HG02678 (cell line): ENCODE data around the gene MAPRE3.

Experiments
- ATAC-seq: cut with Tn5 transposase; IDR thresholded peaks from one replicate; pipeline ENCODE4 v1.9.1; 2021; ENCODE audit warnings: mild to moderate bottlenecking, moderate library complexity; ENCODE audit not compliant: unreplicated experiment

The MAPRE3 gene

DNA sequence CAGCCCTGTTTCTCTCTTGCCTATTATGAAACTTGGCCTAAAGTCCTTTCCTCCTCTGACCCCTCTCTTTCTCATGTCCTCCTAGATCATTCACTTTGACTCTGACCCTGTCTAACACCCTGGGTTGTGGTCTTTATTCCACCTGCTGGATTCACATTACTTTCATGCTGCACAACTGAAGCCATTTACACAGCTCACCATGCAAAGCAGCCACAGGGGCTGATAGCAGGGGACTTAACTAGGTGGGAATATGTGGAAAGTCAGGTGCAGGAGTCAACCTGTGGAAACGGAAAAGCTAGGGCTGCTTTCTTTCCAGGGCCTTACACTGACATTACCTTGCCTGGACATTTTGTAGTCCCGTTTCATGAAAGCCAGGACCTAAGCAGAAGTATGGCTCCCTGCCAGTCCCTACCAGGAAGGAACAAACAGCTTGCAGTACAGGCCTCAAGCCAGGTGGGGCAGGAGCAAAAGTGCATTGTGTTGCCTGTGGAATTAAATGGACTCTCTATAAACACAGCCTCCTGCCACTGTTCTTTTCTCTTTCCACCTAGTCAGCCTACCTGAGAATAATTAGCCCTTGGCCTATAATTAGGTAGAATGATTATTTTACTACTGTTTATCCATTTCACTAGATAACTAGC, 11.8 kb downstream of the MAPRE3 start:
- ATAC-seq: no peak

DNA sequence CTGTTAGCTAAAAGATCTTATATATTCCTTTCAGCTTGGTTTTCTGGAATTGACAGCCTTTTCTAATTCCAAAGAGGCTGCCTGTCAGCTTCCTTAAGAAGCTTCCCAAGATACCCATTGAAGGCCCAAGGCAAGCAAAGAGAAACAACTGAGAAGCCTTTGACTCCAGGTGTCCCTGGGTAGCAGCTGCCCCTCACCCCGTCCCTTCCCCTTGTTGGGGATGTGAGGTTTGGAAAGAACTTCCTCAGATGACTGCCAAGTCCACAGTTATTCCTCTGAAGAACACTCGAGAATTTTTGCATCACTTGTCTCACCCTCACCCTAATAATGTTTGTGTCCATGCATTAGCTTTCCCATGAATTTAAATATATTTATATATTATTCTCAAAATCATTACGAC, 13.3 kb downstream of the MAPRE3 start:
- no peak for ATAC-seq

DNA sequence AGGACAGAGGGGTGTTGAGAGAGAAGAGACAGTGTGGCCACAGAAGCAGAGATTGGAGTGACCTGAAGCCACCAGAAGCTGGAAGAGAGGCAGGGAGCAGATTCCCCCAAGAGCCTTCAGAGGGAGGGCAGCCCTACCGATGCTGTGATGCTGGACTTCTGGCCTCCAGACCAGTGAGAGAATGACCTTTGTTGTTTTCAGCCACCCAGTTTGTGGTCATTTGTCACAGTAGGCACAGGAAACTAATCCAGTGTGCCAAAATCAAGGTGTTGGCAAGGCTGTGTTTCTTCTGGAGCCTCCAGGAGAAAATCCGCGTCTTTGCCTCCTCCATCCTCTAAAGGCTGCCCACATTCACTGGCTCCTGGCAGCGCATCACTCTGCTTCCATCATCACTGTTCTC, 15.4 kb downstream of the MAPRE3 start:
- no peak for ATAC-seq

DNA sequence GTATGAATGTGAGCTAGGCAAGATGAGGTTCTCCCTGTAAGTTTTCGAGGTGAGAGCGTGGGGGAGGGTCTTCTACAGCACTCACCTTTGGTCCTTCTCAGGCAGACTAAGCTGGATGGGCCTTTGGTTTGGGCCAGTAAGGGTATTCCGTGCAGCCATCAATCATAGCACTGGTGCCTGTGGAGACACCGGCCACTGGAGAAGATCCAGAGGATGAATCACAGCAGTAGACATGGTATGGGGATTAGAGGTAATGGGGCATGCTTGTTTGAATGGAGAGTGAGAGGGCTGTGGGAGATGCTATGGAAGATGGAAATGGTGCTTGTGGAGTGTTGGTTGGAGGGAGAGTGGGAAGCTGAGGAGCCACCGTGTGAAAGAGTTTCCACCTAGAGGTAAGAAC, 16.1 kb downstream of the MAPRE3 start:
- ATAC-seq: no peak

DNA sequence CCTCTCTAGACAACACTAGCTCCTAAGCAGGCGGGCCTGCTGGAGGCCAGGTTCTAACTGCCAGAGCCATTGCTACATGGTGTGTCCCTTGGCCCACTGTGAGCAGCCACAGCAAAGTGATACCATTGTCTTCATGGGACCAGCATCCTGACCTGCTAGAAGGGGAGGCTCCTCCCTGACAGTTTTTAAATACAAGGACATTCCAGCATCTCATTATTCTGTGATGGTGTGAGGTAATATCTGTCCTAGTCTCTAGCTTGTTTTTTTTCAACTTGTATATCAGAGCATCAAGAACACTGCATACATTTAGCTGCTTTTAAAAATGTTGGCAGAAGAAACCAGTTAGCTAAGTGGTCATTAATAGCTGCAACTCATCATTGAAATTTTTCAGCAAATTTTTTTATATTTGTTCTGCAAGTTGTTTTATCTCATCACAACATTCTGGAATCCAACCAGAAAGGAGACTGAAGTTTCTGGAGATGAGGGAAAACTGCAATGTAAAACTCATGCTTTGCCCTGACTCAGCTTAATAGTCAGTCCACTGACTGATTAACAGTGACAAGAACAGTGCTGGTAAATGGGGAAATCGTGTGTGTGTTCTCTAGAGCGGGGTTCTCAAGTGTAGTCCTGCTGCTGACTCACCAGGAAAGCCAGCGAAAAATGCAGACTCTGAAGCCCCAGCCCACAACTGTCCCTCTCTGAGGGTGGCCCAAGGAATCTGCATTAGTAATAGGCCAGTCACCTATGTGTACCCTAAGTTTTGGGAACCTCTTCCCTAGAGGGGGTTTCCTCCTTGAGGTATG, 17.8 kb downstream of the MAPRE3 start:
- ATAC-seq: no peak

DNA sequence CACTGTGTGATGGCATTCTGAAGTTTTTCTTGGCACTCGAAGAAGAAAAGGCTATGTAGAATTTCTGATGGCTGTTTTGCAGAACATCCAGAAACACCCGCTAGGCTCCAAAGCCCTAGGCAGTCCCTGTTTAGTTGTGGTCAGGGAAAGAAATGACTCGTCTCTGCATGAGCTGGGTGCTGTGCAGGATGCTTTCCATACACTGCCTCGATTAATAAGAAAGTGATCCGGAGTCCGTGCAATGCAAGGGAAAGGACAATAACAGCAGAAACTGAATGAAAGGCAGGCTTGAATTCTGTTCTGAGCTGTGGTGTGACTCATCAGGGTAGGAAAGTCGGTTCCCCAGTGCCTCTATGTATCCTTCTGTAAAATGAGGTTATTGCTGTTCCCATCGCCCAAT, 18.7 kb downstream of the MAPRE3 start:
- no peak for ATAC-seq

DNA sequence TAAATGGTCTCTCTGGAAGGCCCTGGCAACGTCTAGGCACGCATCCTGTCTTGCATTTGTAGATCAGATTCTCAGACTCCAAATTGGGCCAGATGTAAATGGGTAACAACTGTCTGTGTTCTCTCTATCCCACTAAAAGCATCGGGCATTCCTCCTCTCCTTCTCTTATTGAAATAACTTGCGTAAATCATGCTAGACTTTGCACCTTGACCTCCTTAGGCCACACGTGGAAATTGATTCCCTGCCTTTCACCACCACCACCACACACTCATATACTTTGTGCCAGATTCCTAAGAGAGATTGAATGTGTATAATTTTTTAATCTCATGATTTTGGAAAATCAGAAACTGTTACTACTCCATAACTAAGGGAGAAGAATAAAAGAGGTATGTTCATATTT, 21.3 kb downstream of the MAPRE3 start:
- no peak for ATAC-seq

DNA sequence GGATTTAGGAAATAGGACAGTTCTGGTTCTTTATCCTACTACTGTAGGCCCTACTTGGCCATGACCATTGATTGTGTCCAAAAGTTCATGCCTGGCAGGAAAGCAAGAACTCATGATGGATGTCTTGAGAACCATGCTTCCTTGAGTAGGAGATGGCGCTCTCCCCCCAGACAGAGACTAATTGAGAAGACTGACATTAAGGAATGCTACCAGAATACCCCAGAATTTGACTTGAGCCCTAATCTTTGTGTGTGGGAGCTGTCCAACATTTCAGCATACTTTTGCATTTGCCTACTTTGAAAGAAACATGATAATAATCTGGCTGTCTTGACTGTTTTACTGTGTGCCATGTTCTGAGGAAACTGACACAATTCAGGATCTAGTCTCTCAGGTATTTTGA, 23.3 kb downstream of the MAPRE3 start:
- ATAC-seq: no peak

DNA sequence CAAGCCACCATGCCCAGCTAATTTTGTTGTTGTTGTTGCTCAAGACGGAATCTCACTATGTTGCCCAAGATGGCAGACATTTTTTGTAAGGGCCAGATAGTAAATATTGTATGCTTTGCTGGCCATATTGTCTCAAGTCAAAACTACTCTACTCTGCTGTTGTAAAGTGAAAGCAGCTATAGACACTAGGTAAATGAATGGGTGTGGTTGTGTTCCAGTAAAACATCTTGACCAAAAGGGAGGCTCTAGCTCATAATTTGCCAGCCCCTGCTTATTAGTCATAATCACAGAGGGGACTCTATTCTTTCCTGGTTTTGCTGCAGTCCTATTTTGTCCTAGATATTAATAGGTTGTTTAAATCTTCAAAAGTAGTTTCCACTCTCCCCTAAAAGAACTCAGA, 24.5 kb downstream of the MAPRE3 start:
- no peak for ATAC-seq

DNA sequence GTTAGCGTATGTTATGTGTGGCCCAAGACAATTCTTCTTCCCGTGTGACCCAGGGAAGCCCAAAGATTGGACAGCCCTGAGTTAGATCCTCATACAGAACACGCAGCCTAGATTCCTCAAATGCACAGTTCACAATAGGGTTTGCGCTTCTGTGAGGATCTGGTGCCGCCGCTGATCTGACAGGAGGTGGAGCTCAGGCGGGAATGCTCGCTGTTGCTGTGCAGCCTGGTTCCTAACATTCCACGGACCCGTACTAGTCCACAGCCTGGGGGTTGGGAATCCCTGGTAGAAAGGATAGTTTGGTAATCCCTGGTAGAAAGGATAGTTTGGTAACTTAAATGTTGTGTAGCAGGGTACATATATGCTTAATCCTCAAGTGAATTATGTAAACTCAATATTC, 27.0 kb downstream of the MAPRE3 start:
- ATAC-seq: no peak

DNA sequence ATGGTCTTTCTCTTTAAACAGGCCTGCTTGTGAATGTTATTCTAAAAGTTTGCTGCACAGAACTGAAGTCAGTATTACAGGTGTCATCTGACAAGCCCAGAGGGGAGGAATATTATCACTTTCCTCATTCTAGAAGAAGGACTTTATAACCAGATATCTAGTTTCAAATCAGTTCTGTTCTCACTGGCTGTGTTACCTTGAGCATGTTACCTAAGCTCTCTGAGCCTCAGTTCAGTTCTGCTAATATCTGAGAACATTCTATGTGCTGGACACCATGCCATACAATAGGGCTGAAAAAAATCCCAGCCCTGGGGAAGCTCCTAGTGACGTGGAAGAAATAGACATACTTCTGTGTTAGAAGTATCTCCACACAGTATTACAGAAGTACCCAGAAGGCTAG, 27.9 kb downstream of the MAPRE3 start:
- no peak for ATAC-seq

DNA sequence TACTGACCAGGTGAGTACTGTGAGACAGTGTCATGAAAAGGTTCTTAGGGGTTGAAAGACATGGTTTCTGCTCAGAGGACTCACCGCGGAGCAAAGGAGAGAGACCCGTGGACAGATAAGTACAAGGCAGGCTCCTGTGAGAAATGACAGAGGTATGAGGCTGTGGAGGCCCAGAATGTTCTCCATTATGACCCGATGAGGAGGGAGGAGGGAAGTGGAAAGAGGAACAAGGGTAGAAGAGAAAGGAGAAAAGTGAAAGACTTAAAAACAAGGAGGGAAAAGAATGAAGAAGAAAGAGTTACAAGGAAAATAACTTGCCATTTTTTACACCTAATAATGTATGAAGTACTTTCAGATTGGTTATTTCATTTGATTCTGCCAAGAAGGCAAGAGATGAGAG, 29.8 kb downstream of the MAPRE3 start:
- no peak for ATAC-seq

DNA sequence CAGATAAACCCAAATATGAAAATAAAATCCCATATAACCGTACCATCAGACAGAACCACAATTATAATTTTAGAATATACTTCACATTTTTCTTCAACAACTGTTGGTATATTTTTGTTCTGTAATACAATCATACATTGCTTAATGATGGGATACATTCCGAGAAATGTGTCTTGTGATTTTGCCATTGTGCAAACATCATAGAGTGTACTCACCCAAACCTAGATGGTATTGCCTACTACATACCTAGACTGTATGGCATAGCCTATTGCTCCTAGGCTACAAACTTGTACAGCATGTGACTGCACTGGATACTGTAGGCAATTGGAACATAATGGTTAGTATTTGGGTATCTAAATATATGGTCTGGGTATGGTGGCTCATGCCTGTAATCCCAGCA, 30.6 kb downstream of the MAPRE3 start:
- ATAC-seq: no peak

DNA sequence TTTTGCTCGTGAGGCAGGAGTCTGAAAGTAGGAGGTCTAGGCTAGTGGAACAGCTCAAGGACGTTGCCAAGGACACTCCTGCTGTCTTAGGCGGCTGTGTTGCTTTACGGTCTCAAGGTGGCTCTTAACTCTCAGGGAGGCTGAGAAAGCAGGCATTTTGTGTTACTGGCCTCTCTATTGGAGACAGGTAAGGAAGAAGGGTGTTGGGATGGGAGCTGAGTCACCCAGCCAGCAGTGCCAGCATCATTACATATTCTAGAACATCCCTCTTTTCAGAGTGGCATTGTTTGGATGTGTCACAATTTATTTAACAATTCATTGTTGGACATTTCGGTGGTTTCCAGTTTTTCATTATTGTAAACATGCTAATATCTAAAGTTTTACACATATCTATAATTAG, 31.5 kb downstream of the MAPRE3 start:
- ATAC-seq: no peak

DNA sequence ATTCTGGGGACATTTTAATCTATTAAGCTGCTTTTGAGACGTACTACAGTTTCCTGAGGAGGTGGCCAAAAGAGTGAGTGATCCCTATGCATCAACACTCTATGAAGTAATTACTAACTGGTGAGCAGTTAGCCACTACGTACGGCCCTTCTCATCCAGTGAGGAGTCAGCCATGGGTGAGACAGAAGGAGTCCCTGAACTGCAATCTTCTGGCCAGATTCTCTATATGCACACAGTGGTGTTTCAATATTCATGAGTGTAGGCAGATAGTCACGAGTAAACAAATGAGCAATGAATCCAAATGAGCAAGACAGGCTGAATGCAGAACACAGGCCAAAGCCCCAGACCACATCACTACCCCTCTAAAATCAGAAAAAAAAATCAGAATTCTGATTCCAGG, 32.6 kb downstream of the MAPRE3 start:
- ATAC-seq: no peak

DNA sequence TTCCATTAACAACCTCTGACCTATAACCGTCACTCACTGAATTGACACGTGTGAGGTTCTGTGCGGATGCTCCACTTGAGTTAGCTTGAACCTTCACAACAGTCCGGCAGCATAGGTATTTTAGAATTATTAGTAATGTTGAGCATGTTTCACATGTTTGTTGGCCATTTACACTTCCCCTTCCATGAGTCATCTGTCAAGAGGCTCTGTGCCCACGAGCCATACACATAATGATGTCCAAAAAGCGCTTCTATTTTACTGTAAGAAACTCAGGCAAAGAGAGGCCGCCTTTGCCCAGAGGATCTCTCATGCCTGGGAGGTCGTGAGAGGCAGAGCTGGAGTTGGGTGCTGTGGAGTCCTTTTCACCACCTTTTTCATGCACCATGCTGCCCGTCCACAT, 33.4 kb downstream of the MAPRE3 start:
- no peak for ATAC-seq

DNA sequence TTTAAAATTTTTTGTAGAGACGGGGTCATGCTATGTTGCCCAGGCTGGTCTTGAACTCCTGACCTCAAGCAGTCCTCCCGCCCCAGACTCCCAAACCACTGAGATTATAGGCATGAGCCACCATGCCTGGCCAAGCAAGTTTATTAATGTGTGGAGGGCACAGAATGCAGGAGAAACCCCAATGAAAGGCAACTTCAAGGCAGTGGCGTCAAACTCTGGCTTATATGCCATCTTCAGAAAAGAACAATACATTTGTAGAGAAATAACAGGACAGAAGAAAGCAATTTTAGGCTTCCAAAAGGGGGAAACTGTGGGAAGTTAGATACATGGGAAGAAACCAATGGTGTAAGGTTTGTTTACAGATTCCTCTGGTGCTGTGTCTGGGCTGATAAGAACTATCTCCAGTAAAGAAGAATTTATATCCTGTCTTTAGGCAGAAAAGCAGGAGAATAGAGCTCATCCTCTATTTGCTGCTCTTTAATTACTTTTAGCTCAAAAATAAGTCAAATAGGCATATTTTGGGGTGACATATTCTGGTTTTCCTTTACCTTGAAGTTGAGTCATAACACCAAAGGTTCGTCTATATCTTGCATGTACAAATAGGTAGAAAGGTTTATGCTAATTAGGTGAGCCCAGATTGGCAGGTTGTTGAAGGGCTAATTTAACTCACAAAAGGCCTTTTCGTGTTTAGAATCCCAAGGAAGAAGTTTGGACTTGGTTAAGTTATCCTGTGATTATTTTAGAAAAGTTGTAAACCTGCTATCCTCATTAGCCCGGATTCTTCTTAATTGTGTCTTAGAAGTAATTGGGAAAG, 36.4 kb downstream of the MAPRE3 start:
- ATAC-seq: no peak

DNA sequence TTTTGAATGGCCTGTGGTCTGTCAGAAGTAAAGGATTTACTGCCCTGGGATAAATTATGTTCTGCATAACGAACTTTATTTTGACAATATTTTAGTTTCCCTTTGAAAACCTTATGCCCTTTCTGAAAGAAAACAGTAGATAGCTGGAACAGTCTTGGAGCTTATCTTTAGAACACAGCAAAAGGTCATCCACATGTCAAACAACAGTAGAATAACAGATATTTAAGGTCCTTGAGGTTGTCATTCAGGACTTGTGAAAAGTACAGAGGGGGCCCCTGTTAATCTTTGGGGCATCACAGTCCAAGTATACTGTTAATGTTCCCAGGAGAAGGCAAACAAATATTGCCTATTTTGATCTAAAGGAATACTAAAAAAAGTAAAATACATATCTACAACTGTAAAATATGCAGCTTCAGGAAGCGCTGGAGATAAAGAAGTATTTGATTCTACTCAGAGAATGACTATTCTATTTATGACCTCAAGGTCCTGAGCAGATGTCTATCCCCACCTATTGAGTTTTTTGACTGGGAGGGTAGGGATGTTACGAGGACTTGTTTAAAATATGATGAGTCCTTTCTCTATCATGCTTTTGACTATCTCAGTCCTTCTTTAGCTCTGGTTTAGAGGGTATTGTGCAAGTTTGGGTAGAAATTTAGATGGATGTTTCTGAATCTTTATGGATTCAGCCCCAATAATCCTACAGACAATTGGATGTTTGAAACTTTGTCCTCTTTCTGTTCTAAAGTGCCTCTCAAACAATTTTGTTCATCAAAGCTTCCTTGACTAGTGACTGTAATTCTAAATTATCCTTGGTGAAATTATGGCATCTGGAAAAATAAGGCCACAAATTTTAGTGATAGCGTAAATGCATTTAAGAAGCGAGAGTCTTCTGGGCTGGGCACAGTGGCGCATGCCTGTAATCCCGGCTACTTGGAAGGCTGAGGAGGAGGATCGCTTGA, 37.3 kb downstream of the MAPRE3 start:
- ATAC-seq: no peak

DNA sequence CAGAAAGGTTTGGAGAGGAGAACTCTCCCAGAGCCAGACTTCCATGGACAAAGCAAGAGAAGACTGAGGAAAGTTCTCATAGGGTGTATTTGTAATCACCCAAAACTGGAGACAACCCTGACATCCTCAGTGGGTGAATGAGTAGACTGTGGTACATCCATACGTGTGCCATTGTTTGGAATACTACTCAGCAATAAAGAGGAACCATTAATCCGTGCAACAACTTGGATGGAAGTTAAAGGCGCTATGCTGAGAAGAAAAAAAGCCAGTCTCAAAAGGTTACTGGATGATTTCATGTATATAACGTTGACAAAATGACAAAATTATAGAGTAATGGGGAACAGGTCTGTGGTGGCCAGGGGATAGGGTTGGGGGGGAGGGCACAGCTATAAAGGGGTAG, 38.2 kb downstream of the MAPRE3 start:
- ATAC-seq: no peak

DNA sequence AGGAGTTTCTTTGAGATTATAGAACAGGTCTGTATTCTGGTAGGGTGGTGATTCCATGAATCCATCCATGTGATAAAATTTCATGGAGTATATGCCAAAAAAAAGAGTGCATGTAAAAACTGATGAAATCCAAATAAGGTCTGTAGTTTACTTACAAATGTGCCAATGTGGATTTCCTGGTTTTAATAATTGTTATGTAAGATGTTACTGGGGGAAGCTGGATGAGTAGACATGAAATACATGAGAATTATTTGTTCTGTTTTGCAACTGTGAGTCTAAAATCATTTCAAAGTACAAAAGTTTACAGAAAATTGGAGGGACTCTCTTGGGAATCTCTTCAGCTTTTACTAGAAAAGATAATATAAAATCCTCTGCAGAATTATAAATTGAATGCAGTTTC, 38.6 kb downstream of the MAPRE3 start:
- no peak for ATAC-seq

DNA sequence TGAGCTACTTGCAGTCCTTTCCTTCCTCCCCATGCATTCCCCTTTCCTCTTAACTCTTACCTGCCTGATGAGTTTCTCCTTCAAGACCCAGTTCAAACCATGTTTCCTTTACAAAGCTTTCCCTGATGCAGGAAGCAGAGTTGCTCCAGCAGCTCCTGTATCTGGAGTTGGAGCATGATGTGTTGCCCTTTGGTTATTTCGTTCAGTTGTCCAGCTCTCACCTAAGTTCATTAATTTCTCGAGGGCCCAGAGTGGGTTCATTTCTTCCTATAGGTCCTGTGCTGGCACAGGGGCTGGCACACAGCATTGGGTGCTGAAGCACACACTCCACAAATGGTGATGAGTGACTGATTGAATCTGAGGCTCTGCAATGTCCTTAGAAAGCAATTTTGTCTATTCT, 39.3 kb downstream of the MAPRE3 start:
- ATAC-seq: no peak
